Mucosa of descending colon (tissue), 3 donors: ENCODE data around the gene SDHAF4. TPM values are rescaled to one million over a fixed set of nuclear protein-coding genes. Genes with fewer than 3 reads are reported as not detected.
"Not testable (repeated sequence)": the region's sequence is repeated elsewhere in the genome, so short reads cannot be mapped to it uniquely, and the experiment has no call there.

Experiments used
- ATAC-seq: fragments of 200-7000 bp; cut with Tn5 transposase; one replicate; pipeline ENCODE4 v1.9.1; 2020; ENCODE audit warnings: mild to moderate bottlenecking, moderate library complexity
- DNase-seq, 3 donors: peaks; one replicate each; pipeline ENCODE4 v3.0.0-alpha.2; 2020
- H3K36me3 ChIP-seq: fragments of 200-600 bp; one replicate; pipeline ENCODE4 v1.8.0; 2021; ENCODE audit warnings: low read depth, mild to moderate bottlenecking
- H3K4me1 ChIP-seq: fragments of 200-600 bp; one replicate; pipeline ENCODE4 v1.8.0; 2021; ENCODE audit warnings: low read depth, mild to moderate bottlenecking
- H3K4me3 ChIP-seq: fragments of 200-600 bp; one replicate; pipeline ENCODE4 v1.8.0; 2021; ENCODE audit warnings: mild to moderate bottlenecking
- H3K9me3 ChIP-seq: fragments of 200-600 bp; one replicate; pipeline ENCODE4 v1.8.0; 2021; ENCODE audit warnings: mild to moderate bottlenecking
- intact Hi-C, 2 donors: fragments of 100-400 bp; cut with DNase I in 1 of 2; cut with micrococcal nuclease in 1 of 2; formaldehyde crosslinking; loops; one replicate each; pipeline versions ENCODE4 v1.11.0 to v1.11.1; 2022; cut with DNase I, micrococcal nuclease
- total RNA-seq, 3 donors: library from RNA; stranded (reverse); fragmentation: NEBNext Ultra II Directional in 2 of 3; extraction: Animal tissue kit (Norgen Biotek cat#: 25700) in 2 of 3; gene quantifications; one replicate each; pipeline versions ENCODE4 v1.2.1 to v1.2.4, GENCODE V29; 2021 to 2023
- TF ChIP-seq, protein P1 (sequence below): fragments of 200-600 bp; IDR thresholded peaks from one replicate; pipeline ENCODE4 v1.8.0; 2022; ENCODE audit warnings: antibody characterized with exemption, mild to moderate bottlenecking
- donor health status: DM: no; HTN: no; CAD: no; lungs with moderate emphysema.
- donor health status: DM: no; HTN: no; CAD: no.
- donor health status: DM: no; HTN: yes; CAD: no.

SDHAF4 gene
- total RNA-seq, 3 donors from 2014 or later: 7.5 to 13.8 (median 10.5) TPM

DNA sequence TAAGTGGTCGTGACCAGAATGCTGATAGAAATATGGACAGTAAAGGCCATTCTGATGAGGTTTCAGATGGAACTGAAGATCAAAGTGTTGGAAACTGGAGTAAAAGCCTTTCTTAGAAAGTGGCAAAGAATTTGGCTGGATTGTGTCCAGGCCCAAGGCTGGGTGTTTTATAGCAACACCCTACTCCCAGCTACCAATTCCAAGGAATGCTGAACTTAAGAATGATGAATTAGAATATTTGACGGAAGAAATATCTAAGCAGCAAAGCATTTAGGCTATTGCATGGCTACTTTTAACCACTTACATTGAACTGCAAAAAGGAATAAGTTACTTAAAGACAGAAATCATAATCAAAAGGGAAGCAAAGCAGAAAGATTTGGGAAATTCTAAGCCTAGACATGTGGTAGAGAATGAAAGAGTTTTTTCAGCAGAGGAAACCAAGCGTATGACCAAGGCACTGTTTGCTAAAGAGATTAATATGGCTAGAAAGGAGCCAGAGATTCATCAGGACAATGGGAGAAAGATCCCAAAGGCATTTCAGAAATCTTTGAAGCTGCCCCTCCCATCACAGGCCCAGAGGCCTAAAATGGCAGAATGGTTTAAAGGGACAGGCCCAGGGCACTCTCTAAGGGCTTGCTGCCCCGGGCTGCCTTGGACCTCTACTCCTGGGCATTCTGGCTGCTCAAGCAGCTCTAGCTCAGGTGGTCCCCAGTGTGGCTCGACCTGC, 25.8 kb downstream of the SDHAF4 start:
- DNase-seq (no peak), ATAC-seq (no peak)
- intact Hi-C loops: no loop called here
- Histone ChIP-seq H3K4me3 (no peak overlapping the region), H3K9me3 (no peaks in the 10 kb centered on the region), H3K36me3 (no peaks in the 10 kb centered on the region), H3K4me1 (no peaks in the 10 kb centered on the region)
- TF ChIP-seq, protein P1, sequence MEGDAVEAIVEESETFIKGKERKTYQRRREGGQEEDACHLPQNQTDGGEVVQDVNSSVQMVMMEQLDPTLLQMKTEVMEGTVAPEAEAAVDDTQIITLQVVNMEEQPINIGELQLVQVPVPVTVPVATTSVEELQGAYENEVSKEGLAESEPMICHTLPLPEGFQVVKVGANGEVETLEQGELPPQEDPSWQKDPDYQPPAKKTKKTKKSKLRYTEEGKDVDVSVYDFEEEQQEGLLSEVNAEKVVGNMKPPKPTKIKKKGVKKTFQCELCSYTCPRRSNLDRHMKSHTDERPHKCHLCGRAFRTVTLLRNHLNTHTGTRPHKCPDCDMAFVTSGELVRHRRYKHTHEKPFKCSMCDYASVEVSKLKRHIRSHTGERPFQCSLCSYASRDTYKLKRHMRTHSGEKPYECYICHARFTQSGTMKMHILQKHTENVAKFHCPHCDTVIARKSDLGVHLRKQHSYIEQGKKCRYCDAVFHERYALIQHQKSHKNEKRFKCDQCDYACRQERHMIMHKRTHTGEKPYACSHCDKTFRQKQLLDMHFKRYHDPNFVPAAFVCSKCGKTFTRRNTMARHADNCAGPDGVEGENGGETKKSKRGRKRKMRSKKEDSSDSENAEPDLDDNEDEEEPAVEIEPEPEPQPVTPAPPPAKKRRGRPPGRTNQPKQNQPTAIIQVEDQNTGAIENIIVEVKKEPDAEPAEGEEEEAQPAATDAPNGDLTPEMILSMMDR: no peak

- intact Hi-C loops: no loop called here
- Histone ChIP-seq H3K4me1 (no peaks in the 10 kb centered on the region), H3K4me3 (no peak overlapping the region), H3K9me3 (no peaks in the 10 kb centered on the region), H3K36me3 (no peaks in the 10 kb centered on the region)
- TF ChIP-seq, protein P1: no peak
- no peak for DNase-seq
- ATAC-seq: no peak
These were observed 26.4 kb downstream of the SDHAF4 start for GRCh38 chr6:70593118-70593486.

DNA sequence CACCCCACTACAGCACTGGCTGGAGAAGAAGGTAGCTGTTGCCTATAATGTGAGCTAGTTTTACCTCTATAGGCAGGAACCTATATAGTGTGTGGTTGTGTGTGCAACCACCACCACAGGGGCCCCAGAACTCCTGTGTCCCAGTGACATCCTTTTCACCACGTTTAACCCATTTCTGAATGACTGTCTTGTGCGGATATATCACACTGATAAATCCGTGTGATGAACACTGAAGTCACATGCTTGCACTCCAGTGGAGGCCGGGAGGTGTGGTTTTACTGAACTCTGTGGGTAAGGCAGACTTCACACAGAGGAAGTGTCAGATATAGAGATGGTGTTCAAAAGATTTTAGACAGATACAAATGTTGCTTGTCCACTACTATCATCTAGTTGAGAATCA, 32.5 kb downstream of the SDHAF4 start:
- Histone ChIP-seq H3K4me1 (no peaks in the 10 kb centered on the region), H3K9me3 (no peaks in the 10 kb centered on the region), H3K4me3 (no peak overlapping the region), H3K36me3 (no peaks in the 10 kb centered on the region)
- no peak for DNase-seq
- intact Hi-C loops: no loop called here
- no peak for ATAC-seq
- TF ChIP-seq, protein P1: no peak

GRCh38 chr6:70601014-70601413, 34.3 kb downstream of the SDHAF4 start:
- ATAC-seq (no peak), DNase-seq (no peak)
- Histone ChIP-seq H3K36me3 (no peaks in the 10 kb centered on the region), H3K4me3 (no peak overlapping the region), H3K4me1 (no peaks in the 10 kb centered on the region), H3K9me3 (no peaks in the 10 kb centered on the region)
- TF ChIP-seq, protein P1: no peak
- intact Hi-C loops: no loop called here

DNA sequence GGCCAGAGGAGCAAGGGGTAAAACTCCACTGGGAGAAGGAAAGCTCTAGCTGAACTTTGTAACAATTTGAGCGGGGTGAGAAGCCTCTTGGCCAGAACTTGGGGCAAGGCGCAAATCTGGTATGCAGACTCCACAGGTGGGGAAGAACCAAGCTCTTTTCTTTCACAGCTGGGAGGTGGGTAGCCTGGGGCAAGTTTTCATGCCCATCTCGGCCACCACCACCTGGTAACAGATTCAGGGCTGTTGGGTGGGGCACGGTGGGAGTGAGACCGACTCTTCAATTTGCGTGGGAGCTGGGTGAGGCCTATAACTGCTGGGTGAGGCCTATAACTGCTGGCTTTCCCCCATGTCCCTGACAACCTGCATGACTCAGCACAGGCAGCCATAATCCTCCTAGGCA, 37.5 kb downstream of the SDHAF4 start:
- DNase-seq (no peak), ATAC-seq (no peak)
- Histone ChIP-seq H3K4me3 (no peak overlapping the region), H3K9me3 (no peaks in the 10 kb centered on the region), H3K36me3 (no peaks in the 10 kb centered on the region), H3K4me1 (no peaks in the 10 kb centered on the region)
- TF ChIP-seq, protein P1: no peak
- intact Hi-C loops: no loop called here

DNA sequence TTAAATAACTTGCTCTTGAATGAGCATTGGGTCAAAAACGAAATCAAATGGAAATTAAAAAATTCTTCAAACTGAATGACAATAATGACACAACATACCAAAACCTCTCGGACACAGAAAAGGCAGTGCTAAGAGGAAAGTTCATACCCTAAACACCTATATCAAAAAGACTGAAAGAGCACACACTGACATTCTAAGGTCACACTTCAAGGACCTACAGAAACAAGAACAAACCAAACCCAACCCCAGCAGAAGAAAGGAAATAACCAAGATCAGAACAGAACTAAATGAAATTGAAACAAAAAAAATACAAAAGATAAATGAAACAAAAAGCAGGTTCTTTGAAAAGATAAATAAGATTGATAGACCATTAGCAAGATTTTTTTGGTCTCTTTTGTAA, 40.6 kb downstream of the SDHAF4 start:
- H3K36me3 ChIP-seq, intact Hi-C loops, H3K9me3 ChIP-seq, H3K4me1 ChIP-seq, ATAC-seq, H3K4me3 ChIP-seq, DNase-seq: not testable (repeated sequence)

DNA sequence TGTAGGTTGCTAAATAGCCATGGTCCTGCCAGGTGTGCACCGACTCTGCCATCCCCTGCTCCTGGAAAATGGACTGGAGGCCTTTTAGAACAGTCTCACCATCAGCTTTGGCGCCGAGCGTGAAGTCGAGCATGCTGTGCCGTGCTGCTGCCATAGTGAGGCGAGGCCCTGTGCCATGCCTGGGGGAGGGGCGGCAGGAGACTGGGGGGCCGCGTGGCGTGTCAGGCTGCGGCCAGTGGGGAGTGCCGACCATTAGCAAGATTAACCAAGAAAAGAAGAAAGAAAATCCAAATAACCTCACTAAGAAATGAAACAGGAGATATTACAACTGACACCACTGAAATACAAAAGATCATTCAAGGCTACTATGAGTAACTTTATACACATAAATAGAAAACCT, 42.5 kb downstream of the SDHAF4 start:
- DNase-seq, H3K36me3 ChIP-seq, H3K9me3 ChIP-seq, ATAC-seq, intact Hi-C loops, H3K4me1 ChIP-seq, H3K4me3 ChIP-seq: not testable (repeated sequence)
